ENCODE measurements around the gene ERO1B.

GRCh38 chr1:236251587-236251986 is 30.2 kb downstream of the ERO1B start:
- TF ChIP-seq, protein P1, sequence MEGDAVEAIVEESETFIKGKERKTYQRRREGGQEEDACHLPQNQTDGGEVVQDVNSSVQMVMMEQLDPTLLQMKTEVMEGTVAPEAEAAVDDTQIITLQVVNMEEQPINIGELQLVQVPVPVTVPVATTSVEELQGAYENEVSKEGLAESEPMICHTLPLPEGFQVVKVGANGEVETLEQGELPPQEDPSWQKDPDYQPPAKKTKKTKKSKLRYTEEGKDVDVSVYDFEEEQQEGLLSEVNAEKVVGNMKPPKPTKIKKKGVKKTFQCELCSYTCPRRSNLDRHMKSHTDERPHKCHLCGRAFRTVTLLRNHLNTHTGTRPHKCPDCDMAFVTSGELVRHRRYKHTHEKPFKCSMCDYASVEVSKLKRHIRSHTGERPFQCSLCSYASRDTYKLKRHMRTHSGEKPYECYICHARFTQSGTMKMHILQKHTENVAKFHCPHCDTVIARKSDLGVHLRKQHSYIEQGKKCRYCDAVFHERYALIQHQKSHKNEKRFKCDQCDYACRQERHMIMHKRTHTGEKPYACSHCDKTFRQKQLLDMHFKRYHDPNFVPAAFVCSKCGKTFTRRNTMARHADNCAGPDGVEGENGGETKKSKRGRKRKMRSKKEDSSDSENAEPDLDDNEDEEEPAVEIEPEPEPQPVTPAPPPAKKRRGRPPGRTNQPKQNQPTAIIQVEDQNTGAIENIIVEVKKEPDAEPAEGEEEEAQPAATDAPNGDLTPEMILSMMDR (IDR thresholded peaks at IDR 0.05; ENCODE audit: low read depth, low read length): no peak
- TF ChIP-seq POLR2A (IDR thresholded peaks at IDR 0.05; ENCODE audit: extremely low read depth, insufficient read length) (no peak), MYC (IDR thresholded peaks at IDR 0.05; ENCODE audit: low read depth, low read length) (no peak)
